Esophagus muscularis mucosa (tissue), 4 donors: Measurements from ENCODE around the gene TMEM44. TPM values are rescaled to one million over a fixed set of nuclear protein-coding genes. Genes with fewer than 3 reads are reported as not detected.

Experiments
- DNase-seq: peaks from one replicate; pipeline ENCODE4 v3.0.0-alpha.2; 2017; ENCODE audit errors: extremely low spot score
- H3K27ac ChIP-seq, 4 donors: fragments of 200-600 bp; sonication (generic); replicated peaks in 1 of 4; 1 replicate in 3 of 4; 2 replicates in 1 of 4; pipeline ENCODE4 v1.5.1; 2016 to 2019; ENCODE audit warnings: mild to moderate bottlenecking in 1 of 4
- H3K27me3 ChIP-seq, 4 donors: fragments of 200-600 bp; sonication (generic); one replicate each; pipeline versions ENCODE4 v1.5.1 to v1.6.0; 2016 to 2019
- H3K36me3 ChIP-seq, 4 donors: fragments of 200-600 bp; sonication (generic); one replicate each; pipeline ENCODE4 v1.5.1; 2016 to 2019
- H3K4me1 ChIP-seq, 4 donors: fragments of 200-600 bp; sonication (generic); one replicate each; pipeline ENCODE4 v1.5.1; 2016 to 2019
- H3K4me3 ChIP-seq, 4 donors: fragments of 200-600 bp; sonication (generic); 1 replicate in 2 of 4; 2 replicates in 2 of 4; pipeline ENCODE4 v1.5.1; 2016 to 2019; ENCODE audit warnings: mild to moderate bottlenecking in 4 of 4, moderate library complexity in 1 of 4
- H3K9me3 ChIP-seq, 4 donors: fragments of 200-600 bp; sonication (generic); 1 replicate in 3 of 4; 2 replicates in 1 of 4; pipeline ENCODE4 v1.5.1; 2016 to 2019
- CTCF ChIP-seq, 3 experiments: fragments of 200-600 bp in 2 of 3; fragments of 450-650 bp in 1 of 3; sonication (generic) in 2 of 3; IDR thresholded peaks; one replicate each; pipeline ENCODE4 v1.5.1; 2017 to 2019; ENCODE audit warnings: antibody characterized with exemption in 3 of 3, mild to moderate bottlenecking in 2 of 3, moderate library complexity in 1 of 3
- EP300 ChIP-seq: sonication (generic); formaldehyde crosslinking; IDR thresholded peaks from one replicate; pipeline ENCODE4 v1.6.1; 2017; ENCODE audit warnings: antibody characterized with exemption
- POLR2A ChIP-seq: fragments of 450-650 bp; IDR thresholded peaks from one replicate; pipeline ENCODE4 v1.6.1; 2017; ENCODE audit warnings: antibody characterized with exemption, moderate library complexity, mild to moderate bottlenecking, low read depth
- POLR2AphosphoS5 ChIP-seq, 2 donors: sonication (generic); formaldehyde crosslinking; IDR thresholded peaks; one replicate each; pipeline ENCODE4 v1.6.1; 2017; ENCODE audit warnings: antibody characterized with exemption in 2 of 2
- WGBS: methylation state at CpG from one replicate; pipeline ENCODE4 v1.1.5; 2018; 5-methylcytosine and 5-hydroxymethylcytosine counted together
- intact Hi-C: fragments of 100-400 bp; cut with DNase I; formaldehyde crosslinking; loops from one replicate; pipeline ENCODE4 v1.15.1; 2023
- total RNA-seq, 4 donors: library from RNA; depleted of rRNA; stranded (reverse); fragments of >200 nt; gene quantifications; one replicate each; pipeline versions ENCODE4 v1.1.0 to v1.2.1, GENCODE V29; 2016

Gene TMEM44
- total RNA-seq, 4 donors from 2014 or later: 3.3 to 10.8 (median 9.3) TPM

- TF ChIP-seq POLR2AphosphoS5 (IDR thresholded peaks at IDR 0.05): no peak
- no peak for TF ChIP-seq EP300
- TF ChIP-seq CTCF (IDR thresholded peaks at IDR 0.05): no peak
- H3K27me3 ChIP-seq: no peaks in the 10 kb centered on the region
- DNase-seq: no peak
- H3K9me3 ChIP-seq: no peaks in the 10 kb centered on the region
- H3K27ac ChIP-seq: no peak overlapping the region
- H3K4me1 ChIP-seq: no peaks in the 10 kb centered on the region
- peaks cover 0 to 67% (median 14%) of the 10 kb centered on the region in 4 donors for H3K36me3 ChIP-seq
- H3K4me3 ChIP-seq: no peak overlapping the region
- intact Hi-C loops: no loop called here
- 97% methylated on average over 6 of the region's 6 CpGs for WGBS
Measured at GRCh38 chr3:194624956-194625355, 8.3 kb downstream of the TMEM44 start.

GRCh38 chr3:194623449-194624290 lies 9.5 kb downstream of the TMEM44 start:
- intact Hi-C loops: no loop called here
- no peak for TF ChIP-seq POLR2AphosphoS5 (IDR thresholded peaks at IDR 0.05)
- TF ChIP-seq CTCF (IDR thresholded peaks at IDR 0.05): no peak
- TF ChIP-seq POLR2A: no peak
- TF ChIP-seq EP300: no peak
- no peak for DNase-seq
- H3K9me3 ChIP-seq: no peaks in the 10 kb centered on the region
- H3K36me3 ChIP-seq: peaks cover 0 to 61% (median 14%) of the 10 kb centered on the region in 4 donors
- no peaks in the 10 kb centered on the region for H3K27me3 ChIP-seq
- no peak overlapping the region for H3K27ac ChIP-seq
- H3K4me3 ChIP-seq: no peak overlapping the region
- WGBS: 98% methylated on average over 13 of the region's 25 CpGs
- H3K4me1 ChIP-seq: no peaks in the 10 kb centered on the region

GRCh38 chr3:194622621-194623340 lies 10.4 kb downstream of the TMEM44 start:
- peaks cover 0 to 56% (median 10%) of the 10 kb centered on the region in 4 donors for H3K36me3 ChIP-seq
- DNase-seq: no peak
- H3K9me3 ChIP-seq: no peaks in the 10 kb centered on the region
- no peak overlapping the region for H3K4me3 ChIP-seq
- no peak for TF ChIP-seq CTCF (IDR thresholded peaks at IDR 0.05)
- WGBS: 91% methylated on average over 21 of the region's 26 CpGs
- H3K27me3 ChIP-seq: no peaks in the 10 kb centered on the region
- intact Hi-C loops: no loop called here
- no peak overlapping the region for H3K27ac ChIP-seq
- no peaks in the 10 kb centered on the region for H3K4me1 ChIP-seq

GRCh38 chr3:194621947-194622346 lies 11.3 kb downstream of the TMEM44 start:
- H3K4me3 ChIP-seq: no peak overlapping the region
- TF ChIP-seq POLR2A (no peak), EP300 (no peak), CTCF (IDR thresholded peaks at IDR 0.05) (no peak), POLR2AphosphoS5 (IDR thresholded peaks at IDR 0.05) (no peak)
- peaks cover 0 to 48% (median 9%) of the 10 kb centered on the region in 4 donors for H3K36me3 ChIP-seq
- H3K27ac ChIP-seq: no peak overlapping the region
- intact Hi-C loops: no loop called here
- H3K27me3 ChIP-seq: no peaks in the 10 kb centered on the region
- WGBS: 93% methylated on average over 14 of the region's 14 CpGs
- no peaks in the 10 kb centered on the region for H3K9me3 ChIP-seq
- H3K4me1 ChIP-seq: no peaks in the 10 kb centered on the region
- DNase-seq: no peak
